Heart right ventricle (tissue), 16 donors: Measurements from ENCODE around the gene HPD. TPM values are rescaled to one million over a fixed set of nuclear protein-coding genes. Genes with fewer than 3 reads are reported as not detected.

Experiments
- ATAC-seq, 8 donors: fragments of 200-7000 bp; cut with Tn5 transposase; one replicate each; pipeline ENCODE4 v1.9.1; 2020; ENCODE audit warnings: mild to moderate bottlenecking in 8 of 8, moderate library complexity in 8 of 8, moderate number of reproducible peaks in 1 of 8
- DNase-seq, 2 donors: peaks; one replicate each; pipeline ENCODE4 v3.0.0-alpha.2; 2020
- H3K27ac ChIP-seq, 10 donors: fragments of 200-600 bp; sonication (generic) in 2 of 10; one replicate each; pipeline versions ENCODE4 v1.5.0 to v1.8.0; 2020 to 2022; ENCODE audit warnings: mild to moderate bottlenecking in 3 of 10
- H3K27me3 ChIP-seq, 7 donors: fragments of 200-600 bp; one replicate each; pipeline ENCODE4 v1.8.0; 2021 to 2022; ENCODE audit warnings: mild to moderate bottlenecking in 2 of 7
- H3K36me3 ChIP-seq, 9 donors: fragments of 200-600 bp; sonication (generic) in 1 of 9; one replicate each; pipeline versions ENCODE4 v1.5.0 to v1.8.0; 2020 to 2022; ENCODE audit warnings: mild to moderate bottlenecking in 2 of 9
- H3K4me1 ChIP-seq, 9 donors: fragments of 200-600 bp; sonication (generic) in 1 of 9; one replicate each; pipeline versions ENCODE4 v1.5.0 to v1.8.0; 2020 to 2022; ENCODE audit warnings: mild to moderate bottlenecking in 4 of 9
- H3K4me3 ChIP-seq, 10 donors: fragments of 200-600 bp; sonication (generic) in 2 of 10; one replicate each; pipeline versions ENCODE4 v1.5.0 to v1.8.0; 2020 to 2022; ENCODE audit warnings: mild to moderate bottlenecking in 7 of 10, moderate library complexity in 2 of 10
- H3K9me3 ChIP-seq, 11 donors: fragments of 200-600 bp in 10 of 11; sonication (generic) in 2 of 11; one replicate each; pipeline versions ENCODE4 v1.5.0 to v1.8.0; 2013 to 2022; ENCODE audit warnings: mild to moderate bottlenecking in 2 of 11, control low read depth in 1 of 11, moderate library complexity in 1 of 11
- CTCF ChIP-seq, 9 donors: fragments of 200-600 bp; sonication (generic) in 2 of 9; IDR thresholded peaks; one replicate each; pipeline versions ENCODE4 v1.5.0 to v1.8.0; 2021 to 2022; ENCODE audit warnings: antibody characterized with exemption in 9 of 9, mild to moderate bottlenecking in 5 of 9, moderate library complexity in 1 of 9
- WGBS, 2 donors: extraction: QIAGEN DNeasy Blood & Tissue Kit; methylation state at CpG; one replicate each; pipeline ENCODE4 v1.1.7; 2013; ENCODE audit warnings: inconsistent platforms in 1 of 2; 5-methylcytosine and 5-hydroxymethylcytosine counted together
- intact Hi-C, 10 donors: fragments of 100-400 bp; cut with DNase I; formaldehyde crosslinking; loops; one replicate each; pipeline versions ENCODE4 v1.11.1 to v1.14.2; 2022
- polyA plus RNA-seq, 2 donors: library from polyadenylated mRNA; stranded (reverse); fragments of 200-250 nt; gene quantifications; one replicate each; pipeline ENCODE4 v1.2.3, GENCODE V29; 2013
- total RNA-seq, 10 donors: library from RNA; stranded (reverse); fragmentation: NEBNext Ultra II Directional in 3 of 10; extraction: Animal tissue kit (Norgen Biotek cat#: 25700) in 3 of 10; gene quantifications; one replicate each; pipeline versions ENCODE4 v1.2.1 to v1.2.4, GENCODE V29; 2021 to 2023
- donor health status: Arrhythmogenic right ventricular cardiomyopathy.
- donor health status: ischemic (EF 13 %, LVEDD 7.1; RV severe dilation, severe dysfunction).
- donor health status: healthy with polysubstance abuse.
- donor health status: DM: no; HTN: yes; CAD: no.
- donor health status: DM: no; HTN: no; CAD: no.
- donor health status: ischemic (EF 25% LVEDD 6.9; RV normal size, moderate dysfunction).
- donor health status: ischemic (EF 25% LVEDD 5.7; RV mildly dilated, moderate dysfunction).
- donor health status: healthy.
- donor health status: DM: yes; HTN: yes; CAD: no.
- donor health status: Ischemic cardiomyopathy.
- donor health status: ischemic (EF 35%, LVEDD 5.7; RV mildly dilated, moderate dysfunction).
- donor health status: nonischemic (EF 11% LVEDD 7.7; RV severe dilation, severe dysfunction).
- donor health status: DM: yes; HTN: yes; CAD: no.
- donor health status: PGD.
- donor health status: ischemic (EF 29% LVEDD 5.4; RV normal size, mild dysfunction).
- donor health status: nonischemic (EF 23%, LVEDD 6.1; RV moderate dilation, normal function).

Gene HPD
- total and polyA plus RNA-seq, 12 donors = 0.24 to 3.4 (median 1.2) TPM

GRCh38 chr12:121799156-121799841 is 59.4 kb downstream of the HPD start:
- peak overlapping the region; percentile 37 to 87 (median 74) for H3K4me3 ChIP-seq
- peak overlapping the region; percentile 98 to 100 (median 100) for H3K27ac ChIP-seq
- H3K4me1 ChIP-seq = peaks cover 39 to 63% (median 52%) of the 10 kb centered on the region in 9 donors
- no peaks in the 10 kb centered on the region for H3K27me3 ChIP-seq
- no peaks in the 10 kb centered on the region for H3K9me3 ChIP-seq
- WGBS, 2 donors = 13 to 14% methylated on average over 24 to 25 of the region's 30 CpGs
- DNase-seq (peak; percentile 67 to 84), ATAC-seq (peak; percentile 5 to 29 (median 15))
- intact Hi-C loops = loop anchor here in 1 of 10 donors (5.0 kb wide), 1 partner anchor 88 kb away; the partner anchor contains the start of gene PSMD9
- peak in 4 of 9 donors; percentile 7 to 17 (median 11) for TF ChIP-seq CTCF (IDR thresholded peaks at IDR 0.05)
- H3K36me3 ChIP-seq = peaks cover 0 to 34% (median 7%) of the 10 kb centered on the region in 9 donors

- H3K9me3 ChIP-seq = no peaks in the 10 kb centered on the region
- intact Hi-C loops = loop anchor here in 1 of 10 donors (5.0 kb wide), 1 partner anchor 89 kb away; the partner anchor contains the start of gene PSMD9
- peaks cover 42 to 69% (median 57%) of the 10 kb centered on the region in 9 donors for H3K4me1 ChIP-seq
- TF ChIP-seq CTCF (IDR thresholded peaks at IDR 0.05) = no peak
- no peak for DNase-seq
- ATAC-seq = no peak
- 48 to 58% methylated on average over 10 of the region's 10 CpGs for WGBS, 2 donors
- peak overlapping the region; percentile 98 to 100 (median 100) for H3K27ac ChIP-seq
- no peaks in the 10 kb centered on the region for H3K27me3 ChIP-seq
- H3K36me3 ChIP-seq = peaks cover 0 to 34% (median 7%) of the 10 kb centered on the region in 9 donors
- peak overlapping the region in 9 of 10 donors; percentile 65 to 87 (median 76) for H3K4me3 ChIP-seq
These were observed 59.9 kb downstream of the HPD start for GRCh38 chr12:121798787-121799155.

DNA sequence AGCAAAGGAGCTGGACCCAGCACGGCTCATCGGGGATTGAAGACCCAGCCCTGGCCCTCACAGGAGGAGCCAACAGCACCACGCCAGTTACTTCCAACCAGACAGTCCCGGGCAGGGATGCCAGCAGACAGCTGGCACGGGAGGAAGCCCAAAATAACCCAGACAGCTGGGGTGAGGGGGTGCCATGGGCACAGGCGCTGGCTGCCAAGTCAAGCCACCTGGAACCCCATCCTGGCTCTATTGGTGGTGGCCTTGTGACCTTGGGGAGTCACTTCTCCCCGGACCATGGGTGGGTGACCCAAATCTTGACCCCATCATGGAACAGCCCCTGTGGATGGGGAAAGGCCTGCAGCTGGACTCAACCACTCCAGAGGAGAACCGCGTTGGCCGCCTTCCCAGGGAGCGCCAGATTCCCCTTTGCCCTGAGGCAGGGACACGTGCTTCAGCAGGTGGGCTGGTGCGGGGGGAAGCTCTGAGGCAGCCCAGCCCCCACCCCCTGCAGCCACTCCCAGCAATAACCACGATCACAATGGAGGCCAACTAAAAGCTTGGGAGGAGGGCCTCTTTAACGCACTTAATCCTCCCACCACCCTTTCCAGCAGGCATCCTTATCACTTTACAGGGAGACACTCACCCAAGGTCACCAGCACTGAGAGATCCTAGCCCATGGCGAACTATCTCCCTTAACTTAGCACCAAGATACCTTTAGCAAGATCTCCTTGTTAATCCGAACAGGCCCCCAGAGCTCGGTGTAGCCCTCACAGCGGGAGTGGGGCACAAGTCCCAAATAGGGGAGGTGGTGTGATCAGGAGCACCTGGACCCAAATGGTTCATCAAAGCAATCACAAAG is 60.5 kb downstream of the HPD start:
- Histone ChIP-seq H3K4me3 (peak overlapping the region; percentile 4 to 87 (median 74)), H3K27me3 (no peaks in the 10 kb centered on the region), H3K36me3 (peaks cover 0 to 34% (median 7%) of the 10 kb centered on the region in 9 donors), H3K9me3 (no peaks in the 10 kb centered on the region), H3K4me1 (peaks cover 44 to 75% (median 62%) of the 10 kb centered on the region in 9 donors), H3K27ac (peak overlapping the region; percentile 98 to 100 (median 100))
- DNase-seq (peak; percentile 80 to 83), ATAC-seq (peak in 5 of 8 donors; percentile 1 to 43 (median 34))
- TF ChIP-seq CTCF (IDR thresholded peaks at IDR 0.05) = no peak
- WGBS, 2 donors = 29 to 31% methylated on average over 19 of the region's 19 CpGs
- intact Hi-C loops = loop anchor here in 3 of 10 donors (1.0 to 5.0 kb wide), 2 partner anchors 89 to 90 kb away; partner anchors contain the start of gene PSMD9 (in 3 of the 3)
